Measurements from ENCODE around the gene DDX47.
"Not testable (repeated sequence)": the region's sequence is repeated elsewhere in the genome, so short reads cannot be mapped to it uniquely, and the experiment has no call there.

DDX47 gene

GRCh38 chr12:12796928-12797793, 16.0 kb upstream of the DDX47 start:
- in situ Hi-C loops (cut with HindIII; ENCODE audit: low sequenced_read_pairs) = no loop called here

GRCh38 chr12:12797794-12798152, 15.4 kb upstream of the DDX47 start:
- in situ Hi-C loops (cut with HindIII; ENCODE audit: low sequenced_read_pairs) = no loop called here

- in situ Hi-C loops (cut with HindIII; ENCODE audit: low sequenced_read_pairs) = no loop called here
Measured at GRCh38 chr12:12798480-12798879, 14.7 kb upstream of the DDX47 start.

- in situ Hi-C loops (cut with HindIII; ENCODE audit: low sequenced_read_pairs) = no loop called here
Measured at GRCh38 chr12:12799163-12799920, 13.8 kb upstream of the DDX47 start.

- in situ Hi-C loops (cut with HindIII; ENCODE audit: low sequenced_read_pairs) = no loop called here
Measured at GRCh38 chr12:12800406-12801180, 12.6 kb upstream of the DDX47 start.

GRCh38 chr12:12801656-12802055, 11.5 kb upstream of the DDX47 start:
- in situ Hi-C loops (cut with HindIII; ENCODE audit: low sequenced_read_pairs) = not testable (repeated sequence)

GRCh38 chr12:12803186-12803585, 10.0 kb upstream of the DDX47 start:
- in situ Hi-C loops (cut with HindIII; ENCODE audit: low sequenced_read_pairs) = no loop called here

- in situ Hi-C loops (cut with HindIII; ENCODE audit: low sequenced_read_pairs) = no loop called here
Measured at GRCh38 chr12:12804011-12804410, 9.1 kb upstream of the DDX47 start.

- in situ Hi-C loops (cut with HindIII; ENCODE audit: low sequenced_read_pairs) = no loop called here
Measured at GRCh38 chr12:12804432-12804886, 8.7 kb upstream of the DDX47 start.

- in situ Hi-C loops (cut with HindIII; ENCODE audit: low sequenced_read_pairs) = no loop called here
Measured at GRCh38 chr12:12806784-12807516, 6.2 kb upstream of the DDX47 start.

GRCh38 chr12:12807517-12807903, 5.6 kb upstream of the DDX47 start:
- in situ Hi-C loops (cut with HindIII; ENCODE audit: low sequenced_read_pairs) = not testable (repeated sequence)

- in situ Hi-C loops (cut with HindIII; ENCODE audit: low sequenced_read_pairs) = no loop called here
Measured at GRCh38 chr12:12807970-12808702, 5.0 kb upstream of the DDX47 start.

- in situ Hi-C loops (cut with HindIII; ENCODE audit: low sequenced_read_pairs) = no loop called here
Measured at GRCh38 chr12:12810553-12811021, 2.6 kb upstream of the DDX47 start.

GRCh38 chr12:12811343-12811742, 1.8 kb upstream of the DDX47 start:
- in situ Hi-C loops (cut with HindIII; ENCODE audit: low sequenced_read_pairs) = no loop called here

- in situ Hi-C loops (cut with HindIII; ENCODE audit: low sequenced_read_pairs) = no loop called here
Measured at GRCh38 chr12:12812174-12812573, 972 bp upstream of the DDX47 start.

GRCh38 chr12:12812618-12813119, 477 bp upstream of the DDX47 start:
- in situ Hi-C loops (cut with HindIII; ENCODE audit: low sequenced_read_pairs) = no loop called here

- in situ Hi-C loops (cut with HindIII; ENCODE audit: low sequenced_read_pairs) = no loop called here
Measured at GRCh38 chr12:12817616-12818015, 4.5 kb downstream of the DDX47 start.

GRCh38 chr12:12818701-12819100, 5.6 kb downstream of the DDX47 start:
- in situ Hi-C loops (cut with HindIII; ENCODE audit: low sequenced_read_pairs) = no loop called here

GRCh38 chr12:12819221-12819620, 6.1 kb downstream of the DDX47 start:
- in situ Hi-C loops (cut with HindIII; ENCODE audit: low sequenced_read_pairs) = no loop called here
